NCI-H524 (cell line): ENCODE results near the gene RPL37.
"Not testable (repeated sequence)": the region's sequence is repeated elsewhere in the genome, so short reads cannot be mapped to it uniquely, and the experiment has no call there.

ENCODE experiments used
- DNase-seq, 2 experiments: peaks; one replicate each; lab custom pipeline; 2025; lab: John Stamatoyannopoulos, UW

Gene RPL37

GRCh38 chr5:40834849-40835787 is at the start of gene RPL37:
TSS of gene RPL37 (minus strand) at chr5:40835222. CDS start at chr5:40835185, 37 bp downstream.
- peak; percentile 94 to 99 for DNase-seq

GRCh38 chr5:40883051-40883450 is 48.0 kb upstream of the RPL37 start:
- not testable (repeated sequence) for DNase-seq

GRCh38 chr5:40882291-40882690 is 47.3 kb upstream of the RPL37 start:
- DNase-seq = no peak

GRCh38 chr5:40879163-40879942 is 44.3 kb upstream of the RPL37 start:
- peak in 1 of 2 experiments; percentile 40 for DNase-seq

GRCh38 chr5:40877371-40877988 is 42.5 kb upstream of the RPL37 start:
- DNase-seq = no peak

- no peak for DNase-seq
Measured at GRCh38 chr5:40875958-40876357, 40.9 kb upstream of the RPL37 start.

- no peak for DNase-seq
Measured at GRCh38 chr5:40873286-40873880, 38.4 kb upstream of the RPL37 start.

- not testable (repeated sequence) for DNase-seq
Measured at GRCh38 chr5:40872253-40872652, 37.2 kb upstream of the RPL37 start.

GRCh38 chr5:40871177-40871576 is 36.2 kb upstream of the RPL37 start:
- no peak for DNase-seq

GRCh38 chr5:40869384-40869783 is 34.4 kb upstream of the RPL37 start:
- peak in 1 of 2 experiments; percentile 50 for DNase-seq

- no peak for DNase-seq
Measured at GRCh38 chr5:40866844-40867243, 31.8 kb upstream of the RPL37 start.

GRCh38 chr5:40865004-40865403 is 30.0 kb upstream of the RPL37 start:
- DNase-seq = not testable (repeated sequence)

GRCh38 chr5:40860711-40861110 is 25.7 kb upstream of the RPL37 start:
- DNase-seq = no peak

- no peak for DNase-seq
Measured at GRCh38 chr5:40853632-40854192, 18.7 kb upstream of the RPL37 start.

- no peak for DNase-seq
Measured at GRCh38 chr5:40847525-40847924, 12.5 kb upstream of the RPL37 start.

- DNase-seq = no peak
Measured at GRCh38 chr5:40846371-40846770, 11.3 kb upstream of the RPL37 start.

GRCh38 chr5:40844565-40844964 is 9.5 kb upstream of the RPL37 start:
- DNase-seq = no peak

- DNase-seq = no peak
Measured at GRCh38 chr5:40842351-40842750, 7.3 kb upstream of the RPL37 start.

GRCh38 chr5:40841068-40841805 is 6.2 kb upstream of the RPL37 start, which contains the start of gene CARD6:
TSS of gene CARD6 (plus strand) at chr5:40841367. CDS start at chr5:40841383, 16 bp downstream.
- DNase-seq = no peak

GRCh38 chr5:40838086-40838485 is 3.1 kb upstream of the RPL37 start:
- no peak for DNase-seq

GRCh38 chr5:40834391-40834848 is 602 bp downstream of the RPL37 start:
- DNase-seq = peak in 1 of 2 experiments; percentile 49
